PC-3 (cell line): ENCODE measurements around the gene SEMA5A. TPM values are rescaled to one million over a fixed set of nuclear protein-coding genes. Genes with fewer than 3 reads are reported as not detected.

Experiments used
- ATAC-seq: fragments of 200-7000 bp; cut with Tn5 transposase; 2 replicates; pipeline ENCODE4 v1.9.1; 2020; ENCODE audit warnings: mild to moderate bottlenecking, moderate library complexity
- BruUV-seq: library from RNA; stranded (reverse); fragments of 400-500 nt; replicated peaks from 2 replicates; lab custom pipeline; 2021; lab: Mats Ljungman, UMichigan
- CTCF ChIA-PET: fragments of 300-600 bp; sonication (Branson Sonifier 250); formaldehyde crosslinking; loops from one replicate; lab custom pipeline; 2022; ENCODE audit warnings: antibody characterized with exemption; lab: Charles Lee
- POLR2A ChIA-PET: fragments of 300-600 bp; sonication (Branson Sonifier 250); formaldehyde crosslinking; loops from one replicate; lab custom pipeline; 2022; ENCODE audit warnings: antibody characterized with exemption; ENCODE audit not compliant: unreplicated experiment; lab: Charles Lee
- DNase-seq: peaks from one replicate; pipeline ENCODE4 v3.0.0-alpha.2; 2015
- H2AFZ ChIP-seq: fragments of 300-600 bp; sonication (generic); 2 replicates; pipeline ENCODE4 v1.6.0; 2016; ENCODE audit warnings: antibody characterized with exemption, low read length
- H3F3A ChIP-seq: fragments of 300-600 bp; sonication (generic); one replicate; pipeline ENCODE4 v1.6.0; 2017; ENCODE audit warnings: antibody characterized with exemption, low read length, control low read depth, mild to moderate bottlenecking; ENCODE audit not compliant: unreplicated experiment
- H3K27ac ChIP-seq: fragments of 300-600 bp; sonication (generic); 2 replicates; pipeline ENCODE4 v1.5.1; 2016; ENCODE audit warnings: mild to moderate bottlenecking, low read length
- H3K27me3 ChIP-seq: fragments of 300-600 bp; sonication (generic); 2 replicates; pipeline ENCODE4 v1.6.1; 2016; ENCODE audit warnings: low read length, mixed read lengths
- H3K36me3 ChIP-seq: fragments of 300-600 bp; sonication (generic); 2 replicates; pipeline ENCODE4 v1.6.1; 2016; ENCODE audit warnings: low read depth, mixed run types, low read length, mixed read lengths
- H3K4me1 ChIP-seq: fragments of 300-600 bp; sonication (generic); 2 replicates; pipeline ENCODE4 v1.5.1; 2016; ENCODE audit warnings: low read length; ENCODE audit not compliant: insufficient read depth
- H3K4me2 ChIP-seq: fragments of 300-600 bp; sonication (generic); 2 replicates; pipeline ENCODE4 v1.6.0; 2016; ENCODE audit warnings: low read length
- H3K4me3 ChIP-seq: fragments of 300-600 bp; sonication (generic); 2 replicates; pipeline ENCODE4 v1.5.1; 2016; ENCODE audit warnings: mild to moderate bottlenecking, low read length, mixed read lengths
- H3K79me2 ChIP-seq: fragments of 300-600 bp; sonication (generic); 2 replicates; pipeline ENCODE4 v1.6.1; 2017; ENCODE audit warnings: low read length, mixed read lengths
- H3K9ac ChIP-seq: fragments of 300-600 bp; sonication (generic); 2 replicates; pipeline ENCODE4 v1.6.0; 2016; ENCODE audit warnings: mild to moderate bottlenecking, low read length
- H3K9me2 ChIP-seq: fragments of 300-600 bp; sonication (generic); replicated peaks from 2 replicates; pipeline ENCODE4 v1.6.1; 2016; ENCODE audit warnings: mixed run types, low read length, mixed read lengths
- H3K9me3 ChIP-seq: fragments of 300-600 bp; sonication (generic); 2 replicates; pipeline ENCODE4 v1.6.1; 2016; ENCODE audit warnings: low read length, mixed read lengths
- H4K20me1 ChIP-seq: fragments of 300-600 bp; sonication (generic); 2 replicates; pipeline ENCODE4 v1.6.1; 2016; ENCODE audit warnings: low read length, mixed read lengths
- CTCF ChIP-seq: fragments of 300-600 bp; sonication (generic); conservative IDR thresholded peaks from 2 replicates; pipeline ENCODE4 v1.5.1; 2017; ENCODE audit warnings: antibody characterized with exemption, low read depth, mild to moderate bottlenecking, low read length
- EZH2 ChIP-seq: fragments of 300-600 bp; sonication (generic); IDR thresholded peaks from one replicate; pipeline ENCODE4 v1.6.1; 2017; ENCODE audit warnings: antibody characterized with exemption, mild to moderate bottlenecking, low read length; ENCODE audit not compliant: unreplicated experiment
- EZH2phosphoT487 ChIP-seq: fragments of 300-600 bp; sonication (generic); IDR thresholded peaks from 2 replicates; pipeline ENCODE4 v1.6.1; 2018; ENCODE audit warnings: mild to moderate bottlenecking, antibody characterized with exemption, low read length, borderline replicate concordance
- intact Hi-C: fragments of 100-400 bp; cut with micrococcal nuclease; formaldehyde crosslinking; loops from 2 replicates; pipeline ENCODE4 v1.9.0; 2023
- total RNA-seq: library from RNA; depleted of rRNA; stranded (reverse); fragments of >200 nt; gene quantifications from 2 replicates; pipeline ENCODE4 v1.2.3, GENCODE V29; 2014

The SEMA5A gene
- total RNA-seq, 1 experiment from 2014 or later = 4.4 TPM

GRCh38 chr5:9230355-9230754 is 315.5 kb downstream of the SEMA5A start:
- no peak overlapping the region for H3K9ac ChIP-seq
- H3K9me3 ChIP-seq = no peaks in the 10 kb centered on the region
- H3K9me2 ChIP-seq = no peaks in the 10 kb centered on the region
- intact Hi-C loops = no loop called here
- no peak overlapping the region for H2AFZ ChIP-seq
- no peak overlapping the region for H3K4me2 ChIP-seq
- TF ChIP-seq EZH2 = no peak
- TF ChIP-seq CTCF = no peak
- no peak for TF ChIP-seq EZH2phosphoT487
- no TSS peak for BruUV-seq
- H3K79me2 ChIP-seq = no peaks in the 10 kb centered on the region
- H3K36me3 ChIP-seq = no peaks in the 10 kb centered on the region
- no peak for DNase-seq
- CTCF ChIA-PET = no interaction called here
- H3K4me3 ChIP-seq = no peak overlapping the region
- no peaks in the 10 kb centered on the region for H3K27me3 ChIP-seq
- no peak overlapping the region for H3K27ac ChIP-seq
- 0 out of 2 replicates have a peak, but pooled peaks cover 6% of the 10 kb centered on the region for H3K4me1 ChIP-seq
- POLR2A ChIA-PET = no interaction called here
- H4K20me1 ChIP-seq = no peaks in the 10 kb centered on the region
- no peaks in the 10 kb centered on the region for H3F3A ChIP-seq
- ATAC-seq = no peak

GRCh38 chr5:9226016-9226536 is 319.8 kb downstream of the SEMA5A start:
- ATAC-seq = no peak
- ChIA-PET POLR2A (no interaction called here), CTCF (no interaction called here)

More at GRCh38 chr5:9226016-9226536, 319.8 kb downstream of the SEMA5A start:
- Histone ChIP-seq H3K9me2 (no peaks in the 10 kb centered on the region), H3K27me3 (no peaks in the 10 kb centered on the region), H2AFZ (no peak overlapping the region), H4K20me1 (no peaks in the 10 kb centered on the region), H3F3A (no peaks in the 10 kb centered on the region), H3K4me3 (no peak overlapping the region), H3K79me2 (no peaks in the 10 kb centered on the region), H3K36me3 (no peaks in the 10 kb centered on the region), H3K4me2 (no peak overlapping the region), H3K4me1 (0 out of 2 replicates have a peak, but pooled peaks cover 6% of the 10 kb centered on the region), H3K9me3 (no peaks in the 10 kb centered on the region), H3K27ac (no peak overlapping the region), H3K9ac (no peak overlapping the region)
- TF ChIP-seq EZH2 (no peak), EZH2phosphoT487 (no peak), CTCF (no peak)
- intact Hi-C loops = no loop called here
- DNase-seq = no peak
- BruUV-seq = no TSS peak
